ENCODE results near the gene ZC3H4. TPM values are rescaled to one million over a fixed set of nuclear protein-coding genes. Genes with fewer than 3 reads are reported as not detected.

Gene ZC3H4
- total and polyA plus RNA-seq, 2 donors (not counting 1 experiment from before 2014, with no cell fraction given): 12.7 to 73.7 TPM

GRCh38 chr19:47107202-47107952 lies 6.2 kb downstream of the ZC3H4 start:
- Mint-ChIP-seq H3K27me3 (no peaks in the 10 kb centered on the region), H3K27ac (peak overlapping the region; percentile 80), H3K4me1 (peaks cover 61% of the 10 kb centered on the region), H3K9me3 (ENCODE audit: insufficient read depth) (no peaks in the 10 kb centered on the region), H3K4me3 (peak overlapping the region; percentile 18)
- no peak for DNase-seq
- Histone ChIP-seq H3K4me3 (ENCODE audit: control extremely low read depth in 1 of 5, extremely low read depth in 1 of 5, insufficient read depth in 1 of 5, low read depth in 2 of 5, low read length in 4 of 5) (no peak overlapping the region), H3K4me1 (ENCODE audit: control insufficient read depth in 2 of 2, insufficient read depth in 2 of 2, low read length in 2 of 2) (peaks cover 38% of the 10 kb centered on the region in 2 donors), H2AFZ (ENCODE audit: insufficient read depth, low read depth, low read length, poor library complexity, severe bottlenecking) (peak overlapping the region; percentile 20), H3K36me3 (replicated peaks in 1 of 2; ENCODE audit: control extremely low read depth in 1 of 2, control insufficient read depth in 1 of 2, extremely low read depth in 1 of 2, insufficient read depth in 2 of 2, low read length in 1 of 2) (peaks cover 8 to 23% of the 10 kb centered on the region in 2 experiments), H3K27ac (ENCODE audit: low read length in 2 of 2) (peak overlapping the region; percentile 18 to 100), H3K9me3 (ENCODE audit: control extremely low read depth in 1 of 3, control insufficient read depth in 2 of 3, insufficient read depth in 1 of 3, low read length in 2 of 3) (no peaks in the 10 kb centered on the region), H4K20me1 (ENCODE audit: control insufficient read depth, insufficient read depth, low read length, poor library complexity, severe bottlenecking) (peaks cover 4% of the 10 kb centered on the region), H3K27me3 (replicated peaks in 1 of 4; ENCODE audit: control extremely low read depth in 1 of 4, control insufficient read depth in 3 of 4, insufficient read depth in 4 of 4, low read length in 3 of 4) (no peaks in the 10 kb centered on the region), H3K79me2 (ENCODE audit: control insufficient read depth, insufficient read depth, low read length) (peaks cover 87% of the 10 kb centered on the region), H3K4me2 (replicated peaks; ENCODE audit: low read depth, low read length, poor library complexity, severe bottlenecking) (peak overlapping the region; percentile 31), H3K9ac (ENCODE audit: low read length) (no peak overlapping the region)
- ATAC-seq (ENCODE audit: low read depth): no peak
- intact Hi-C loops (cut with micrococcal nuclease): no loop called here
- TF ChIP-seq, protein P1, sequence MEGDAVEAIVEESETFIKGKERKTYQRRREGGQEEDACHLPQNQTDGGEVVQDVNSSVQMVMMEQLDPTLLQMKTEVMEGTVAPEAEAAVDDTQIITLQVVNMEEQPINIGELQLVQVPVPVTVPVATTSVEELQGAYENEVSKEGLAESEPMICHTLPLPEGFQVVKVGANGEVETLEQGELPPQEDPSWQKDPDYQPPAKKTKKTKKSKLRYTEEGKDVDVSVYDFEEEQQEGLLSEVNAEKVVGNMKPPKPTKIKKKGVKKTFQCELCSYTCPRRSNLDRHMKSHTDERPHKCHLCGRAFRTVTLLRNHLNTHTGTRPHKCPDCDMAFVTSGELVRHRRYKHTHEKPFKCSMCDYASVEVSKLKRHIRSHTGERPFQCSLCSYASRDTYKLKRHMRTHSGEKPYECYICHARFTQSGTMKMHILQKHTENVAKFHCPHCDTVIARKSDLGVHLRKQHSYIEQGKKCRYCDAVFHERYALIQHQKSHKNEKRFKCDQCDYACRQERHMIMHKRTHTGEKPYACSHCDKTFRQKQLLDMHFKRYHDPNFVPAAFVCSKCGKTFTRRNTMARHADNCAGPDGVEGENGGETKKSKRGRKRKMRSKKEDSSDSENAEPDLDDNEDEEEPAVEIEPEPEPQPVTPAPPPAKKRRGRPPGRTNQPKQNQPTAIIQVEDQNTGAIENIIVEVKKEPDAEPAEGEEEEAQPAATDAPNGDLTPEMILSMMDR (IDR thresholded peaks at IDR 0.05): no peak
- no peak for TF ChIP-seq EZH2 (IDR thresholded peaks at IDR 0.05; ENCODE audit: borderline replicate concordance, insufficient read depth, low read depth, low read length, poor library complexity, severe bottlenecking)
- POLR2A ChIA-PET: no interaction called here
- CTCF ChIA-PET: interaction anchor here (1.2 to 2.3 kb wide), 5 partner anchors 18 to 137 kb away, joined by 3 to 8 read pairs (median 6); no protein-coding TSS in a partner anchor
- 44% methylated on average over 7 of the region's 9 CpGs for WGBS (ENCODE audit: insufficient coverage)

- peaks cover 66% of the 10 kb centered on the region for H3K4me1 Mint-ChIP-seq
- POLR2A ChIA-PET: interaction anchor here (0.7 kb wide), 1 partner anchor 319 kb away, joined by 3 read pairs; the partner anchor contains the start of gene SLC1A5
Measured at GRCh38 chr19:47106821-47107201, 6.8 kb downstream of the ZC3H4 start.

More at GRCh38 chr19:47106821-47107201, 6.8 kb downstream of the ZC3H4 start:
- H3K4me1 ChIP-seq (ENCODE audit: control insufficient read depth in 2 of 2, insufficient read depth in 2 of 2, low read length in 2 of 2): peaks cover 38% of the 10 kb centered on the region in 2 donors
- H3K4me3 ChIP-seq (ENCODE audit: control extremely low read depth in 1 of 5, extremely low read depth in 1 of 5, insufficient read depth in 1 of 5, low read depth in 2 of 5, low read length in 4 of 5): no peak overlapping the region
- peaks cover 4% of the 10 kb centered on the region for H4K20me1 ChIP-seq (ENCODE audit: control insufficient read depth, insufficient read depth, low read length, poor library complexity, severe bottlenecking)
- TF ChIP-seq EZH2 (IDR thresholded peaks at IDR 0.05; ENCODE audit: borderline replicate concordance, insufficient read depth, low read depth, low read length, poor library complexity, severe bottlenecking): no peak
- TF ChIP-seq, protein P1 (IDR thresholded peaks at IDR 0.05): no peak
- Mint-ChIP-seq H3K27ac (peak overlapping the region; percentile 80), H3K4me3 (no peak overlapping the region), H3K9me3 (ENCODE audit: insufficient read depth) (no peaks in the 10 kb centered on the region), H3K27me3 (no peaks in the 10 kb centered on the region)
- H2AFZ ChIP-seq (ENCODE audit: insufficient read depth, low read depth, low read length, poor library complexity, severe bottlenecking): no peak overlapping the region
- no peaks in the 10 kb centered on the region for H3K27me3 ChIP-seq (replicated peaks in 1 of 4; ENCODE audit: control extremely low read depth in 1 of 4, control insufficient read depth in 3 of 4, insufficient read depth in 4 of 4, low read length in 3 of 4)
- H3K4me2 ChIP-seq (replicated peaks; ENCODE audit: low read depth, low read length, poor library complexity, severe bottlenecking): no peak overlapping the region
- peaks cover 8 to 23% of the 10 kb centered on the region in 2 experiments for H3K36me3 ChIP-seq (replicated peaks in 1 of 2; ENCODE audit: control extremely low read depth in 1 of 2, control insufficient read depth in 1 of 2, extremely low read depth in 1 of 2, insufficient read depth in 2 of 2, low read length in 1 of 2)
- H3K79me2 ChIP-seq (ENCODE audit: control insufficient read depth, insufficient read depth, low read length): peaks cover 91% of the 10 kb centered on the region
- ATAC-seq (ENCODE audit: low read depth) (no peak), DNase-seq (no peak)
- no peaks in the 10 kb centered on the region for H3K9me3 ChIP-seq (ENCODE audit: control extremely low read depth in 1 of 3, control insufficient read depth in 2 of 3, insufficient read depth in 1 of 3, low read length in 2 of 3)
- peak overlapping the region in 1 of 2 donors; percentile 100 for H3K27ac ChIP-seq (ENCODE audit: low read length in 2 of 2)
- 100% methylated on average over 1 of the region's 2 CpGs for WGBS (ENCODE audit: insufficient coverage)
- CTCF ChIA-PET: interaction anchor here (1.1 to 2.3 kb wide), 6 partner anchors 11 to 137 kb away, joined by 3 to 8 read pairs (median 4); no protein-coding TSS in a partner anchor
- intact Hi-C loops (cut with micrococcal nuclease): no loop called here
- H3K9ac ChIP-seq (ENCODE audit: low read length): no peak overlapping the region
